Measurements from ENCODE around the gene DCLK2.

DCLK2 gene

DNA sequence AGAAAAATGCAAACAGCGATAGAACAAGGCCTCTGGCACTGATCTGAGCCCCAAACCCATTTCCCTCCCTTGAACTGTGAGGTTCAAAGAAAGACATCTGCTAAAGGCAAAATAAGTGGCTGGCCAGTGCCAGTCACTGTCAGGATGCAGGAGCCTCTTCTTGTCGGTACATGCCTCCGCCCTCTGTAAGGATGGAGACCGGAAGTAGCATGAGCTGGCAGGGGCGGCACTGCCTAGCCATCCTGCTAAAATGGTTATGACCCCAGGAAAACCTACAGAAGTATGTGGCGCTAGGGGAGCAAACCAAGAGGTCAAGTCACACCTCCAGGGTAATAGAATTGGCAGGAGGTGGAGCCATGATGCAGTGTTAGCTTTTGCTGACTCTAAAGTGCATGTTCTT, 180.3 kb downstream of the DCLK2 start:
- H3K27ac ChIP-seq (ENCODE audit: low read length), result no peak overlapping the region
- H3K27me3 ChIP-seq (ENCODE audit: insufficient read depth, low read length), result no peaks in the 10 kb centered on the region
- no peaks in the 10 kb centered on the region for H3K36me3 ChIP-seq (ENCODE audit: insufficient read depth, low read depth, low read length)
- H3K9ac ChIP-seq (ENCODE audit: low read depth, low read length), result no peak overlapping the region
- H3K4me1 ChIP-seq (ENCODE audit: insufficient read depth, low read length), result peaks cover 9% of the 10 kb centered on the region; the same call in 1 of the 2 replicates
- H3K9me3 ChIP-seq (ENCODE audit: insufficient read depth, low read depth, low read length), result no peaks in the 10 kb centered on the region
- no peak overlapping the region for H3K4me3 ChIP-seq (ENCODE audit: low read length)

DNA sequence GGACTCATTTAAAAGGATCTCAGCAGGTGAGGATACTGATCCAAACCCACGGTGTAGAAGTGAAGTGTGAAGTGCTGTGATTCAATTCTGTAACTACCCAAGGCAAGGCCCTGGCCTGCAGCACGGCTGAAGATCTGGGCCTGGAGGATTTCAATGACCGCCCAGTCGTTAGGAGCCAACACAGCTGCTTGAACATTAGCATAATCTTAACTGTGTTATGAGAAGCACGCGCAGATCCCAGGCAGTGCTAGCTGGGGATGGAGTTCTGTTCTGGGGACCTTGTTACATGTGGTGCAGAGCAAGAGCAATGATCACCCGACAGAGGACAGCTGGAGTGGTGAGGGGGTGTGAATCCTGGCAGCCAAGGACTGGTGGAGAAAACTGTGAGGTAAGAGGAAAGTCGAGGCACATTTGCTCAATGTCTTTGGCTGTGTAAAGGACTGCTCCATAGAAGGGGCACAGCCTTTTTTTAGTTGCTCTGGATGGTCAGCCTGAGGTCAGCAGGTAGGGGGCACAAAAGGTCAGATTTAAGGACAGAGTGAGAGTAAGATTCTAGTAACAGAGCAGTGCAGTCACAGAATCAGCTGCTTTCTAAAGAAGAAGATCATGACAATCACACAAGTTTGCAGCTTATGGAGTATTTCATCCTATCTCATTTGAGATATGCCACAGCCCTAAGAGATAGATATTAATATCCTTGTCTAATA, 181.8 kb downstream of the DCLK2 start:
- Histone ChIP-seq H3K27me3 (ENCODE audit: insufficient read depth, low read length) (no peaks in the 10 kb centered on the region), H3K4me1 (ENCODE audit: insufficient read depth, low read length) (peaks cover 9% of the 10 kb centered on the region; the same call in 1 of the 2 replicates), H3K4me3 (ENCODE audit: low read length) (no peak overlapping the region), H3K9me3 (ENCODE audit: insufficient read depth, low read depth, low read length) (no peaks in the 10 kb centered on the region), H3K27ac (ENCODE audit: low read length) (no peak overlapping the region), H3K9ac (ENCODE audit: low read depth, low read length) (no peak overlapping the region), H3K36me3 (ENCODE audit: insufficient read depth, low read depth, low read length) (no peaks in the 10 kb centered on the region)

- no peak overlapping the region for H3K4me3 ChIP-seq (ENCODE audit: low read length)
- no peak overlapping the region for H3K9ac ChIP-seq (ENCODE audit: low read depth, low read length)
- no peak overlapping the region for H3K27ac ChIP-seq (ENCODE audit: low read length)
- H3K9me3 ChIP-seq (ENCODE audit: insufficient read depth, low read depth, low read length), result no peaks in the 10 kb centered on the region
- no peaks in the 10 kb centered on the region for H3K27me3 ChIP-seq (ENCODE audit: insufficient read depth, low read length)
- H3K4me1 ChIP-seq (ENCODE audit: insufficient read depth, low read length), result peaks cover 9% of the 10 kb centered on the region; the same call in 1 of the 2 replicates
- H3K36me3 ChIP-seq (ENCODE audit: insufficient read depth, low read depth, low read length), result no peaks in the 10 kb centered on the region
Measured at GRCh38 chr4:150261571-150261970, 183.3 kb downstream of the DCLK2 start.

DNA sequence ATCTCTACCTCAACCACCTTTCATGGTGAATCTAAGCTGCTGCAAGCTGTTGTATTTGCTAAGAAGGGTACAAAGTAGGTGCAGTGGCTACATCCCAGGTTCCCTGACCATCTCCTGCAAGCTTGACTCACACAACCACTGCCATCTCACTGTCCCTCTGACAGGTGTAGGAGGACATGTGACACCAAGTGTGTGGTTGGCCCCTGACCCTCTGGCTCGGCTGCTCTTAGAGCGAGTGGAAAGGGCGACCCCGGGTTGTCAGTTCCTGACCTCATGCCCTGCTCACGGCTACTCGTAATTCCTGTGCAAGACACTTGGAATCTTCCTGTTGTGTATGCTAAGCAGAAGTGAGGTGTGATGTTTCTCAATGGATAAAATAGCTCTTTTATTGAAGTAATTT, 184.4 kb downstream of the DCLK2 start:
- Histone ChIP-seq H3K36me3 (ENCODE audit: insufficient read depth, low read depth, low read length) (no peaks in the 10 kb centered on the region), H3K4me1 (ENCODE audit: insufficient read depth, low read length) (peaks cover 9% of the 10 kb centered on the region; the same call in 1 of the 2 replicates), H3K9ac (ENCODE audit: low read depth, low read length) (no peak overlapping the region), H3K4me3 (ENCODE audit: low read length) (no peak overlapping the region), H3K9me3 (ENCODE audit: insufficient read depth, low read depth, low read length) (no peaks in the 10 kb centered on the region), H3K27ac (ENCODE audit: low read length) (no peak overlapping the region), H3K27me3 (ENCODE audit: insufficient read depth, low read length) (no peaks in the 10 kb centered on the region)

- H3K27me3 ChIP-seq (ENCODE audit: insufficient read depth, low read length), result no peaks in the 10 kb centered on the region
- H3K36me3 ChIP-seq (ENCODE audit: insufficient read depth, low read depth, low read length), result no peaks in the 10 kb centered on the region; the same call in 1 of the 2 replicates
- no peak overlapping the region for H3K4me3 ChIP-seq (ENCODE audit: low read length)
- no peak overlapping the region for H3K9ac ChIP-seq (ENCODE audit: low read depth, low read length)
- no peaks in the 10 kb centered on the region for H3K9me3 ChIP-seq (ENCODE audit: insufficient read depth, low read depth, low read length)
- no peak overlapping the region for H3K27ac ChIP-seq (ENCODE audit: low read length)
- H3K4me1 ChIP-seq (ENCODE audit: insufficient read depth, low read length), result peaks cover 3% of the 10 kb centered on the region; the same call in 1 of the 2 replicates
Measured at GRCh38 chr4:150264595-150265161, 186.4 kb downstream of the DCLK2 start.

- H3K9ac ChIP-seq (ENCODE audit: low read depth, low read length), result no peak overlapping the region
- H3K27ac ChIP-seq (ENCODE audit: low read length), result no peak overlapping the region
- peaks cover 7% of the 10 kb centered on the region; the same call in 1 of the 2 replicates for H3K36me3 ChIP-seq (ENCODE audit: insufficient read depth, low read depth, low read length)
- H3K9me3 ChIP-seq (ENCODE audit: insufficient read depth, low read depth, low read length), result no peaks in the 10 kb centered on the region
- H3K27me3 ChIP-seq (ENCODE audit: insufficient read depth, low read length), result no peaks in the 10 kb centered on the region
- H3K4me1 ChIP-seq (ENCODE audit: insufficient read depth, low read length), result no peaks in the 10 kb centered on the region
- H3K4me3 ChIP-seq (ENCODE audit: low read length), result no peak overlapping the region
Measured at GRCh38 chr4:150265806-150266205, 187.6 kb downstream of the DCLK2 start.

GRCh38 chr4:150268444-150268843, 190.2 kb downstream of the DCLK2 start:
- Histone ChIP-seq H3K4me3 (ENCODE audit: low read length) (no peak overlapping the region), H3K27me3 (ENCODE audit: insufficient read depth, low read length) (no peaks in the 10 kb centered on the region), H3K4me1 (ENCODE audit: insufficient read depth, low read length) (no peaks in the 10 kb centered on the region), H3K27ac (ENCODE audit: low read length) (no peak overlapping the region), H3K9ac (ENCODE audit: low read depth, low read length) (no peak overlapping the region), H3K36me3 (ENCODE audit: insufficient read depth, low read depth, low read length) (peaks cover 7% of the 10 kb centered on the region; the same call in 1 of the 2 replicates), H3K9me3 (ENCODE audit: insufficient read depth, low read depth, low read length) (no peaks in the 10 kb centered on the region)

- H3K4me1 ChIP-seq (ENCODE audit: insufficient read depth, low read length), result peaks cover 3% of the 10 kb centered on the region; the same call in 1 of the 2 replicates
- H3K27ac ChIP-seq (ENCODE audit: low read length), result no peak overlapping the region
Measured at GRCh38 chr4:150278206-150278605, 200.0 kb downstream of the DCLK2 start.

GRCh38 chr4:150280081-150280895, 202.0 kb downstream of the DCLK2 start:
- H3K4me3 ChIP-seq (ENCODE audit: low read length), result no peak overlapping the region
- H3K36me3 ChIP-seq (ENCODE audit: insufficient read depth, low read depth, low read length), result peaks cover 10% of the 10 kb centered on the region; the same call in 1 of the 2 replicates
- H3K9me3 ChIP-seq (ENCODE audit: insufficient read depth, low read depth, low read length), result no peaks in the 10 kb centered on the region
- no peak overlapping the region for H3K9ac ChIP-seq (ENCODE audit: low read depth, low read length)
- no peaks in the 10 kb centered on the region for H3K27me3 ChIP-seq (ENCODE audit: insufficient read depth, low read length)
- H3K27ac ChIP-seq (ENCODE audit: low read length), result no peak overlapping the region
- peaks cover 3% of the 10 kb centered on the region; the same call in 1 of the 2 replicates for H3K4me1 ChIP-seq (ENCODE audit: insufficient read depth, low read length)

More at GRCh38 chr4:150278206-150278605, 200.0 kb downstream of the DCLK2 start:
- Histone ChIP-seq H3K9ac (ENCODE audit: low read depth, low read length) (no peak overlapping the region), H3K27me3 (ENCODE audit: insufficient read depth, low read length) (no peaks in the 10 kb centered on the region), H3K36me3 (ENCODE audit: insufficient read depth, low read depth, low read length) (peaks cover 10% of the 10 kb centered on the region; the same call in 1 of the 2 replicates), H3K4me3 (ENCODE audit: low read length) (no peak overlapping the region), H3K9me3 (ENCODE audit: insufficient read depth, low read depth, low read length) (no peaks in the 10 kb centered on the region)

DNA sequence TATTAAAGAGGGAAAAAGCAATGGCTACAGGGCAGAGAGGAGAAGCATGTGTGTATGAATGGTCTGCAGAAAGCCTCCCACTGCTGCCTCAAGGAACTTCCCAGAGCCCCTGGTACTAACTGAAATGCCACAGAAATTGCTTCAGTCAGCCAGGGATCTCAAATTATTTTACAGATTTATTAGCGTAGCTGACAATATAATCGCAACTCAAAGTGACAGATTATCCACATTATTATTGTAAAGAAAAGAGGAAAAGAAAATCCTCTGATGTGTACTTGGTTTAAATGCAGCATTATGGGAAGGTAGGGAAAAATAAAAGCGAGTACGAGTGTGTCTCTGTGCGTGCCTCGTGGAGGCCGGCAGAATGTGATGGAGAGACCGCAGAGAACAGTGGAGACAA, 202.7 kb downstream of the DCLK2 start:
- H3K9me3 ChIP-seq (ENCODE audit: insufficient read depth, low read depth, low read length), result no peaks in the 10 kb centered on the region
- H3K27ac ChIP-seq (ENCODE audit: low read length), result no peak overlapping the region
- H3K27me3 ChIP-seq (ENCODE audit: insufficient read depth, low read length), result no peaks in the 10 kb centered on the region
- peaks cover 3% of the 10 kb centered on the region; the same call in 1 of the 2 replicates for H3K4me1 ChIP-seq (ENCODE audit: insufficient read depth, low read length)
- no peak overlapping the region for H3K4me3 ChIP-seq (ENCODE audit: low read length)
- no peak overlapping the region for H3K9ac ChIP-seq (ENCODE audit: low read depth, low read length)
- H3K36me3 ChIP-seq (ENCODE audit: insufficient read depth, low read depth, low read length), result peaks cover 10% of the 10 kb centered on the region; the same call in 1 of the 2 replicates

GRCh38 chr4:150283689-150284088, 205.4 kb downstream of the DCLK2 start:
- H3K4me1 ChIP-seq (ENCODE audit: insufficient read depth, low read length), result peaks cover 3% of the 10 kb centered on the region; the same call in 1 of the 2 replicates
- H3K27ac ChIP-seq (ENCODE audit: low read length), result no peak overlapping the region
- H3K4me3 ChIP-seq (ENCODE audit: low read length), result no peak overlapping the region
- H3K9ac ChIP-seq (ENCODE audit: low read depth, low read length), result no peak overlapping the region
- H3K9me3 ChIP-seq (ENCODE audit: insufficient read depth, low read depth, low read length), result no peaks in the 10 kb centered on the region
- H3K27me3 ChIP-seq (ENCODE audit: insufficient read depth, low read length), result no peaks in the 10 kb centered on the region
- H3K36me3 ChIP-seq (ENCODE audit: insufficient read depth, low read depth, low read length), result peaks cover 10% of the 10 kb centered on the region; the same call in 1 of the 2 replicates

Measured in iPS-20b (cell line).